Measurements from ENCODE around the gene CTNNBIP1. TPM values are rescaled to one million over a fixed set of nuclear protein-coding genes. Genes with fewer than 3 reads are reported as not detected.

CTNNBIP1 gene
- total RNA-seq, 1 experiment from 2014 or later = 44.4 TPM

DNA sequence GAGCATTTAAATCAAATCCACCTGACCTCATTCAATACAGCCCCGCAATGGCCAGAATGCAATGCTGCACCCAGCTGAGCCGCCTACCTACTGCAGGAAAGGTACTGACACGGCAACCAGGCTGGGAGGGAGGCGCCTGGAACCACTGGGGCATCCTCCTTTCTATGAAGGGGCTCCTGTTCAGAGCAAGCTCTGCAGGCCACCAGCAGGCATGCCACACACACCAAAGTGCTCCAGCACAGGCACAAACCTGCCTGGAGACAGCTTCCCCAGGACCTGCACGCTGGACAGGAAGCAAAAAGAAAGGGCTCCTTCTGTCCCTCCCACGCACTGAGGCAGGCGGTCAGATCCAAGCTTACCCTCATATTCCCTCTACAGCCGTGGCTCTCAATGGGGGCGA is 21.2 kb downstream of the CTNNBIP1 start:
- H3K23me2 ChIP-seq (ENCODE audit: insufficient read length, low read depth, low read length, poor library complexity, severe bottlenecking) = no peaks in the 10 kb centered on the region
- no peak overlapping the region for H3K14ac ChIP-seq (ENCODE audit: insufficient read depth, low read length)
- H3K9me3 ChIP-seq (ENCODE audit: control insufficient read depth, low read depth, low read length) = no peaks in the 10 kb centered on the region
- H3K27ac Mint-ChIP-seq = peak overlapping the region in 2 of 3 experiments; percentile 74 to 91; a peak in 3 of 7 replicates
- no peaks in the 10 kb centered on the region for H3K27me3 Mint-ChIP-seq (ENCODE audit: low read depth)
- no peak overlapping the region for H3T11ph ChIP-seq (ENCODE audit: low read length)
- H3K18ac ChIP-seq (ENCODE audit: insufficient read length, low read depth, low read length) = no peak overlapping the region
- DNase-seq = no peak
- peaks cover 9% of the 10 kb centered on the region; the same call in 1 of the 2 replicates for H3K4me1 ChIP-seq (ENCODE audit: insufficient read depth, low read length)
- H3K4ac ChIP-seq (ENCODE audit: low read depth, low read length) = no peak overlapping the region
- H2BK12ac ChIP-seq (ENCODE audit: insufficient read length, low read depth, low read length) = no peak overlapping the region
- H3K79me2 ChIP-seq (ENCODE audit: insufficient read depth, low read length) = no peaks in the 10 kb centered on the region
- H2BK5ac ChIP-seq (ENCODE audit: insufficient read length, low read length) = no peak overlapping the region
- H3K4me1 Mint-ChIP-seq = peaks cover 40 to 52% of the 10 kb centered on the region in 2 experiments
- no peaks in the 10 kb centered on the region for H3K79me1 ChIP-seq (ENCODE audit: insufficient read depth, low read depth, low read length, poor library complexity, severe bottlenecking)
- H3K56ac ChIP-seq (ENCODE audit: insufficient read length, low read depth, low read length) = no peak overlapping the region
- H3K36me3 Mint-ChIP-seq (ENCODE audit: insufficient read depth in 1 of 3, low read depth in 3 of 3) = peaks cover 0 to 6% (median 0%) of the 10 kb centered on the region in 3 experiments; a peak in 2 of 7 replicates
- no peak overlapping the region for H2BK15ac ChIP-seq (ENCODE audit: low read depth, low read length)
- H3K27ac ChIP-seq (ENCODE audit: insufficient read length, low read depth, low read length) = no peak overlapping the region
- no peak overlapping the region for H2AK5ac ChIP-seq (ENCODE audit: insufficient read length, low read length)
- no CpG with 5 or more reads among the region's 9 CpGs for WGBS (ENCODE audit: extremely low coverage, insufficient read length, low lambda C conversion rate)
- no peaks in the 10 kb centered on the region for H4K20me1 ChIP-seq (ENCODE audit: control insufficient read depth, insufficient read depth, insufficient read length)
- no peak overlapping the region for H4K5ac ChIP-seq (ENCODE audit: insufficient read length, low read depth, low read length)
- H3K4me2 ChIP-seq (ENCODE audit: insufficient read depth, insufficient read length, low read length) = no peak overlapping the region
- H4K91ac ChIP-seq (ENCODE audit: insufficient read length, low read depth, low read length) = no peak overlapping the region
- no peak overlapping the region for H2AFZ ChIP-seq (ENCODE audit: low read length)
- no peak overlapping the region for H2BK20ac ChIP-seq (ENCODE audit: low read depth, low read length, poor library complexity, severe bottlenecking)
- peak overlapping the region in 1 of 2 experiments; percentile 12; a peak in 1 of 5 replicates for H3K4me3 Mint-ChIP-seq
- no peaks in the 10 kb centered on the region for H3K27me3 ChIP-seq (ENCODE audit: insufficient read depth, low read length)
- no peak overlapping the region for H2BK120ac ChIP-seq (ENCODE audit: low read depth, low read length, poor library complexity, severe bottlenecking)
- no peak overlapping the region for H4K8ac ChIP-seq (replicated peaks; ENCODE audit: insufficient read length, low read depth, low read length)
- TF ChIP-seq, protein P1, sequence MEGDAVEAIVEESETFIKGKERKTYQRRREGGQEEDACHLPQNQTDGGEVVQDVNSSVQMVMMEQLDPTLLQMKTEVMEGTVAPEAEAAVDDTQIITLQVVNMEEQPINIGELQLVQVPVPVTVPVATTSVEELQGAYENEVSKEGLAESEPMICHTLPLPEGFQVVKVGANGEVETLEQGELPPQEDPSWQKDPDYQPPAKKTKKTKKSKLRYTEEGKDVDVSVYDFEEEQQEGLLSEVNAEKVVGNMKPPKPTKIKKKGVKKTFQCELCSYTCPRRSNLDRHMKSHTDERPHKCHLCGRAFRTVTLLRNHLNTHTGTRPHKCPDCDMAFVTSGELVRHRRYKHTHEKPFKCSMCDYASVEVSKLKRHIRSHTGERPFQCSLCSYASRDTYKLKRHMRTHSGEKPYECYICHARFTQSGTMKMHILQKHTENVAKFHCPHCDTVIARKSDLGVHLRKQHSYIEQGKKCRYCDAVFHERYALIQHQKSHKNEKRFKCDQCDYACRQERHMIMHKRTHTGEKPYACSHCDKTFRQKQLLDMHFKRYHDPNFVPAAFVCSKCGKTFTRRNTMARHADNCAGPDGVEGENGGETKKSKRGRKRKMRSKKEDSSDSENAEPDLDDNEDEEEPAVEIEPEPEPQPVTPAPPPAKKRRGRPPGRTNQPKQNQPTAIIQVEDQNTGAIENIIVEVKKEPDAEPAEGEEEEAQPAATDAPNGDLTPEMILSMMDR (conservative IDR thresholded peaks at IDR 0.05) = no peak
- no peaks in the 10 kb centered on the region for H3K9me3 Mint-ChIP-seq
- H3K23ac ChIP-seq (ENCODE audit: insufficient read length, low read depth, low read length) = no peak overlapping the region
- no peak overlapping the region for H3K9ac ChIP-seq (ENCODE audit: extremely low read depth, insufficient read length, low read length)
